Measurements from ENCODE around the gene CNTNAP5. TPM values are rescaled to one million over a fixed set of nuclear protein-coding genes. Genes with fewer than 3 reads are reported as not detected.

Gene CNTNAP5
- total RNA-seq, 1 experiment from 2014 or later, result not detected

- CTCF ChIA-PET, result no interaction called here
Observed at GRCh38 chr2:124604940-124605339, 579.9 kb downstream of the CNTNAP5 start.

GRCh38 chr2:124607679-124608078, 582.6 kb downstream of the CNTNAP5 start:
- no TSS peak for BruUV-seq (replicated peaks)
- no peaks in the 10 kb centered on the region for H3K27me3 ChIP-seq (ENCODE audit: control insufficient read depth, insufficient read depth, low read length)
- H3K9me3 ChIP-seq (ENCODE audit: control insufficient read depth, insufficient read depth, low read depth, low read length), result no peaks in the 10 kb centered on the region
- in situ Hi-C loops (cut with HindIII; ENCODE audit: low pct_unique_long_range_greater_than_20kb, low sequenced_read_pairs) (no loop called here), intact Hi-C loops (cut with micrococcal nuclease; ENCODE audit: unreplicated experiment) (no loop called here)
- H3K4me1 ChIP-seq (ENCODE audit: control insufficient read depth, insufficient read depth, low read length), result no peaks in the 10 kb centered on the region
- H3K4me3 ChIP-seq (ENCODE audit: low read depth in 2 of 2, low read length in 2 of 2), result no peak overlapping the region
- no peak for DNase-seq (ENCODE audit: low read depth, low spot score)
- no peak overlapping the region for H3K27ac ChIP-seq (ENCODE audit: low read length)
- ChIA-PET POLR2A (no interaction called here), CTCF (no interaction called here)
- no peaks in the 10 kb centered on the region for H3K36me3 ChIP-seq (ENCODE audit: control insufficient read depth, insufficient read depth, low read length)
- TF ChIP-seq CTCF (IDR thresholded peaks at IDR 0.05), result no peak
- no peak for TF ChIP-seq POLR2AphosphoS5 (IDR thresholded peaks at IDR 0.05; ENCODE audit: low read depth, low read length)
- TF ChIP-seq REST (IDR thresholded peaks at IDR 0.05; ENCODE audit: insufficient read depth in 1 of 2, low read depth in 2 of 2, low read length in 1 of 2), result no peak
- no peak for TF ChIP-seq SIN3A (IDR thresholded peaks at IDR 0.05; ENCODE audit: borderline replicate concordance, insufficient read depth, low read depth, low read length)
- no peak for TF ChIP-seq TCF7L2 (IDR thresholded peaks at IDR 0.05; ENCODE audit: low read depth, low read length)
- ATAC-seq, result no peak

More at GRCh38 chr2:124604940-124605339, 579.9 kb downstream of the CNTNAP5 start:
- H3K27me3 ChIP-seq (ENCODE audit: control insufficient read depth, insufficient read depth, low read length), result no peaks in the 10 kb centered on the region; the same call in 1 of the 2 replicates
- H3K4me1 ChIP-seq (ENCODE audit: control insufficient read depth, insufficient read depth, low read length), result no peaks in the 10 kb centered on the region
- no peak overlapping the region for H3K27ac ChIP-seq (ENCODE audit: low read length)
- intact Hi-C loops (cut with micrococcal nuclease; ENCODE audit: unreplicated experiment), result no loop called here
- no TSS peak for BruUV-seq (replicated peaks)
- POLR2A ChIA-PET, result no interaction called here
- no peaks in the 10 kb centered on the region for H3K36me3 ChIP-seq (ENCODE audit: control insufficient read depth, insufficient read depth, low read length)
- ATAC-seq (no peak), DNase-seq (ENCODE audit: low read depth, low spot score) (no peak)
- no peaks in the 10 kb centered on the region for H3K9me3 ChIP-seq (ENCODE audit: control insufficient read depth, insufficient read depth, low read depth, low read length)
- no peak for TF ChIP-seq POLR2AphosphoS5 (IDR thresholded peaks at IDR 0.05; ENCODE audit: low read depth, low read length)
- TF ChIP-seq CTCF (IDR thresholded peaks at IDR 0.05), result no peak
- no peak for TF ChIP-seq SIN3A (IDR thresholded peaks at IDR 0.05; ENCODE audit: borderline replicate concordance, insufficient read depth, low read depth, low read length)
- no peak for TF ChIP-seq TCF7L2 (IDR thresholded peaks at IDR 0.05; ENCODE audit: low read depth, low read length)
- TF ChIP-seq REST (IDR thresholded peaks at IDR 0.05; ENCODE audit: insufficient read depth in 1 of 2, low read depth in 2 of 2, low read length in 1 of 2), result no peak
- in situ Hi-C loops (cut with HindIII; ENCODE audit: low pct_unique_long_range_greater_than_20kb, low sequenced_read_pairs), result no loop called here
- no peak overlapping the region for H3K4me3 ChIP-seq (ENCODE audit: low read depth in 2 of 2, low read length in 2 of 2)
